Measurements from ENCODE around the gene SLC9A6.

DNA sequence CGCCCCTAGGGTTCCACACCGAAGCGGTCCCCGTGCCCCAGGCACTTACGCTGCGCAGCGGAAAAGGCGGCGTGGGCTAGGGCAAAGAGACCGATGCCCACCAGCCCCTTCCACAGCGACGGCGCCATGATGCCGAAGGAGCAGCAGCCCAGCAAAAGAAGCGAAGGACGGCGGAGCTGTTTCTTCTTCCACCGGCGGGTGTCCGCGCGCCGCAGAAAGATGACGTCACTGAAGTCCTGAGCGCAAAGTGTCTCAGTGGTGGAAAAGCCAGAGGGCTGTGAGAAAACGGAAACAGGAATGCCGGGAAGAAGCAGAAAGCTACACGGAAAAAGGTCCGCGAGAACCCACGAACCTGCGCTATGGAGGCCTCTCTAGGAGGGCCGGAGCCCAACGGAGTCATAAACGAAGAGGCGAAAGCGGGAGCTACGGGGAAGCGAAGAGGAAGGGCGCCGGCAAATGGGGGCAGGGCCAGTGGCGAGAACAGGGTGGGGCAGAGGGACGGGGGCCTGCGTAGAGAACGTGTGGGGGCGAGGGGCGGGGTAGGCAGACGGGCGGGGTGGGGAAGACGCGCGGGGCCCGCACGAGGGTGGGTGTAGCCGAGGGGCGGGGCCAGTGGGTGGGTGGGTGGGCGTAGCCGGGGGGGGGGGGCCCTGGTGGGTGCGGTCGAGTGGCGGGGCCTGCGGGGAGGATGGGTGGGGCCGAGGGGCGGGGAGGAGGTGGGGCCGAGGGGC lies 11.5 kb upstream of the SLC9A6 start, which contains the start of gene MMGT1:
- TF ChIP-seq, protein P1, sequence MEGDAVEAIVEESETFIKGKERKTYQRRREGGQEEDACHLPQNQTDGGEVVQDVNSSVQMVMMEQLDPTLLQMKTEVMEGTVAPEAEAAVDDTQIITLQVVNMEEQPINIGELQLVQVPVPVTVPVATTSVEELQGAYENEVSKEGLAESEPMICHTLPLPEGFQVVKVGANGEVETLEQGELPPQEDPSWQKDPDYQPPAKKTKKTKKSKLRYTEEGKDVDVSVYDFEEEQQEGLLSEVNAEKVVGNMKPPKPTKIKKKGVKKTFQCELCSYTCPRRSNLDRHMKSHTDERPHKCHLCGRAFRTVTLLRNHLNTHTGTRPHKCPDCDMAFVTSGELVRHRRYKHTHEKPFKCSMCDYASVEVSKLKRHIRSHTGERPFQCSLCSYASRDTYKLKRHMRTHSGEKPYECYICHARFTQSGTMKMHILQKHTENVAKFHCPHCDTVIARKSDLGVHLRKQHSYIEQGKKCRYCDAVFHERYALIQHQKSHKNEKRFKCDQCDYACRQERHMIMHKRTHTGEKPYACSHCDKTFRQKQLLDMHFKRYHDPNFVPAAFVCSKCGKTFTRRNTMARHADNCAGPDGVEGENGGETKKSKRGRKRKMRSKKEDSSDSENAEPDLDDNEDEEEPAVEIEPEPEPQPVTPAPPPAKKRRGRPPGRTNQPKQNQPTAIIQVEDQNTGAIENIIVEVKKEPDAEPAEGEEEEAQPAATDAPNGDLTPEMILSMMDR (conservative IDR thresholded peaks at IDR 0.05; ENCODE audit: low read depth, low read length) = no peak
- no peak for TF ChIP-seq EZH2 (IDR thresholded peaks at IDR 0.05; ENCODE audit: borderline replicate concordance, low read depth, low read length, poor library complexity, severe bottlenecking)

Data from A673 (cell line).